Inflammatory macrophage (primary cell): ENCODE measurements around the gene CNTN4.

Experiments used
- DNase-seq, 2 donors: peaks; one replicate each; pipeline ENCODE4 v3.0.0-alpha.2; 2020 to 2022

Gene CNTN4

GRCh38 chr3:2268779-2269178 lies 170.1 kb downstream of the CNTN4 start:
- no peak for DNase-seq

GRCh38 chr3:2274526-2274925 lies 175.9 kb downstream of the CNTN4 start:
- no peak for DNase-seq

GRCh38 chr3:2283818-2284217 lies 185.2 kb downstream of the CNTN4 start:
- DNase-seq, result no peak

GRCh38 chr3:2300938-2301337 lies 202.3 kb downstream of the CNTN4 start:
- DNase-seq, result no peak

- DNase-seq, result no peak
These were observed 202.7 kb downstream of the CNTN4 start for GRCh38 chr3:2301361-2301760.

GRCh38 chr3:2303566-2303965 lies 204.9 kb downstream of the CNTN4 start:
- DNase-seq, result no peak

GRCh38 chr3:2311022-2311421 lies 212.4 kb downstream of the CNTN4 start:
- DNase-seq, result no peak

GRCh38 chr3:2317521-2317920 lies 218.9 kb downstream of the CNTN4 start:
- no peak for DNase-seq

- no peak for DNase-seq
These were observed 236.3 kb downstream of the CNTN4 start for GRCh38 chr3:2334921-2335320.

GRCh38 chr3:2343031-2343682 lies 244.5 kb downstream of the CNTN4 start:
- no peak for DNase-seq

GRCh38 chr3:2352134-2352762 lies 253.6 kb downstream of the CNTN4 start:
- no peak for DNase-seq

GRCh38 chr3:2354702-2355101 lies 256.0 kb downstream of the CNTN4 start:
- no peak for DNase-seq

GRCh38 chr3:2356298-2356950 lies 257.8 kb downstream of the CNTN4 start:
- no peak for DNase-seq

GRCh38 chr3:2360815-2361214 lies 262.1 kb downstream of the CNTN4 start:
- no peak for DNase-seq

- no peak for DNase-seq
These were observed 263.5 kb downstream of the CNTN4 start for GRCh38 chr3:2362122-2362521.

- DNase-seq, result no peak
These were observed 265.2 kb downstream of the CNTN4 start for GRCh38 chr3:2363854-2364253.

- no peak for DNase-seq
These were observed 271.7 kb downstream of the CNTN4 start for GRCh38 chr3:2370317-2370716.

- no peak for DNase-seq
These were observed 273.6 kb downstream of the CNTN4 start for GRCh38 chr3:2372306-2372705.

GRCh38 chr3:2375376-2375775 lies 276.7 kb downstream of the CNTN4 start:
- DNase-seq, result no peak

GRCh38 chr3:2377281-2377680 lies 278.6 kb downstream of the CNTN4 start:
- no peak for DNase-seq

GRCh38 chr3:2390926-2391532 lies 292.4 kb downstream of the CNTN4 start:
- no peak for DNase-seq

- DNase-seq, result no peak
These were observed 293.2 kb downstream of the CNTN4 start for GRCh38 chr3:2391896-2392295.

- no peak for DNase-seq
These were observed 294.3 kb downstream of the CNTN4 start for GRCh38 chr3:2392981-2393380.

- no peak for DNase-seq
These were observed 316.4 kb downstream of the CNTN4 start for GRCh38 chr3:2415083-2415482.
